OCI-LY7 (cell line): ENCODE results near the gene ACAP3.

ENCODE experiments used
- EZH2phosphoT487 ChIP-seq: fragments of 200-600 bp; sonication (generic); IDR thresholded peaks from 2 replicates; pipeline ENCODE4 v1.6.1; 2018; ENCODE audit warnings: low read depth, borderline replicate concordance, mild to moderate bottlenecking, mixed run types, antibody characterized with exemption, low read length, moderate library complexity, mixed read lengths
- TF ChIP-seq, protein P1 (sequence below): fragments of 200-600 bp; sonication (generic); conservative IDR thresholded peaks from 2 replicates; pipeline ENCODE4 v1.5.1; 2014; ENCODE audit warnings: mild to moderate bottlenecking, antibody characterized with exemption, low read length, moderate library complexity, mixed read lengths

DNA sequence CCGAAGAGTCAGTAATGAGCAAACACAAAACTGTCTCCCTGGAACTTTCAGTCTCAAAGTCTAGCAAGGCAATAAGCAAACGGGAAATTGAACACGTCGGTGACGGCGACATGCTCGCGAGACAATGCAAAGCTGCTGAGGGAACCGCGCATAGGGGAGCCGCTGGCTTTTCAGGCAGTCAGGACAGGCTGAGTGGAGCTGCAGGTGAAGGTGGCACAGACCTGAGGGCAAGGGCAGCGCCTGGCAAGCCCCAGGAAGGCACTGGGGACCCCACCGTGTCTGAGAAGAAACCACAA lies 11.9 kb upstream of the ACAP3 start:
- TF ChIP-seq, protein P1, sequence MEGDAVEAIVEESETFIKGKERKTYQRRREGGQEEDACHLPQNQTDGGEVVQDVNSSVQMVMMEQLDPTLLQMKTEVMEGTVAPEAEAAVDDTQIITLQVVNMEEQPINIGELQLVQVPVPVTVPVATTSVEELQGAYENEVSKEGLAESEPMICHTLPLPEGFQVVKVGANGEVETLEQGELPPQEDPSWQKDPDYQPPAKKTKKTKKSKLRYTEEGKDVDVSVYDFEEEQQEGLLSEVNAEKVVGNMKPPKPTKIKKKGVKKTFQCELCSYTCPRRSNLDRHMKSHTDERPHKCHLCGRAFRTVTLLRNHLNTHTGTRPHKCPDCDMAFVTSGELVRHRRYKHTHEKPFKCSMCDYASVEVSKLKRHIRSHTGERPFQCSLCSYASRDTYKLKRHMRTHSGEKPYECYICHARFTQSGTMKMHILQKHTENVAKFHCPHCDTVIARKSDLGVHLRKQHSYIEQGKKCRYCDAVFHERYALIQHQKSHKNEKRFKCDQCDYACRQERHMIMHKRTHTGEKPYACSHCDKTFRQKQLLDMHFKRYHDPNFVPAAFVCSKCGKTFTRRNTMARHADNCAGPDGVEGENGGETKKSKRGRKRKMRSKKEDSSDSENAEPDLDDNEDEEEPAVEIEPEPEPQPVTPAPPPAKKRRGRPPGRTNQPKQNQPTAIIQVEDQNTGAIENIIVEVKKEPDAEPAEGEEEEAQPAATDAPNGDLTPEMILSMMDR = no peak
- no peak for TF ChIP-seq EZH2phosphoT487
